ENCODE results near the gene SORCS3. TPM values are rescaled to one million over a fixed set of nuclear protein-coding genes. Genes with fewer than 3 reads are reported as not detected.

The SORCS3 gene
- total RNA-seq, 1 experiment from 2014 or later: 0.04 TPM

DNA sequence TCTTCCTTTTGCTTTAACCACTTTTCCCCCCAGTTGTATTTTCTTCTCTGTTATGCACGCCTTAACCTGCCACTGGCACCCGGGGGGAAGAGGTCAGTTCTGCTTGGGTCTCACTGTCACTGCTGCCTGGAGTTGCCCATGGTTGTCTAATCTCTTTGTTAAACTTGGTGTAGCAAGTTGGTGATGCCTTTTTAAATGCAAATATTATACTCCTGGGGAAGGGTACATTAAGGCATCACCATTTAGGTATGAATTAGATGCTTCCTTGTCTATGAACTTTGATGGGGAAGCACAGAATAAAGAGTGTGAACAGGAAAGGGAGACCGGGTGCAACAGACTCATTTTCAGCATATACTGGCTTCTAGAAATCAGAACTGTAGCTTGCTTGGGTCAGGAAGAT, 9.1 kb upstream of the SORCS3 start:
- Histone ChIP-seq H3K23ac (ENCODE audit: insufficient read length, low read depth, low read length) (no peak overlapping the region), H2BK5ac (ENCODE audit: insufficient read length, low read length) (no peak overlapping the region), H3T11ph (ENCODE audit: low read length) (no peak overlapping the region), H2BK15ac (ENCODE audit: low read depth, low read length) (no peak overlapping the region), H3K23me2 (ENCODE audit: insufficient read length, low read depth, low read length, poor library complexity, severe bottlenecking) (no peaks in the 10 kb centered on the region), H3K27me3 (ENCODE audit: insufficient read depth, low read length) (no peaks in the 10 kb centered on the region), H4K91ac (ENCODE audit: insufficient read length, low read depth, low read length) (no peak overlapping the region), H3K9ac (ENCODE audit: extremely low read depth, insufficient read length, low read length) (no peak overlapping the region), H4K20me1 (ENCODE audit: control insufficient read depth, insufficient read depth, insufficient read length) (no peaks in the 10 kb centered on the region), H4K5ac (ENCODE audit: insufficient read length, low read depth, low read length) (no peak overlapping the region), H4K8ac (replicated peaks; ENCODE audit: insufficient read length, low read depth, low read length) (no peak overlapping the region), H3K18ac (ENCODE audit: insufficient read length, low read depth, low read length) (no peak overlapping the region), H3K9me3 (ENCODE audit: control insufficient read depth, low read depth, low read length) (no peaks in the 10 kb centered on the region), H2BK12ac (ENCODE audit: insufficient read length, low read depth, low read length) (no peak overlapping the region), H2AK5ac (ENCODE audit: insufficient read length, low read length) (no peak overlapping the region), H3K56ac (ENCODE audit: insufficient read length, low read depth, low read length) (no peak overlapping the region), H3K14ac (ENCODE audit: insufficient read depth, low read length) (no peak overlapping the region), H2AFZ (ENCODE audit: low read length) (no peak overlapping the region), H2BK120ac (ENCODE audit: low read depth, low read length, poor library complexity, severe bottlenecking) (no peak overlapping the region), H3K27ac (ENCODE audit: insufficient read length, low read depth, low read length) (no peak overlapping the region), H3K79me1 (ENCODE audit: insufficient read depth, low read depth, low read length, poor library complexity, severe bottlenecking) (no peaks in the 10 kb centered on the region), H3K4me1 (ENCODE audit: insufficient read depth, low read length) (no peaks in the 10 kb centered on the region), H3K4ac (ENCODE audit: low read depth, low read length) (no peak overlapping the region), H2BK20ac (ENCODE audit: low read depth, low read length, poor library complexity, severe bottlenecking) (no peak overlapping the region), H3K79me2 (ENCODE audit: insufficient read depth, low read length) (no peaks in the 10 kb centered on the region), H3K4me2 (ENCODE audit: insufficient read depth, insufficient read length, low read length) (no peak overlapping the region)
- TF ChIP-seq, protein P1, sequence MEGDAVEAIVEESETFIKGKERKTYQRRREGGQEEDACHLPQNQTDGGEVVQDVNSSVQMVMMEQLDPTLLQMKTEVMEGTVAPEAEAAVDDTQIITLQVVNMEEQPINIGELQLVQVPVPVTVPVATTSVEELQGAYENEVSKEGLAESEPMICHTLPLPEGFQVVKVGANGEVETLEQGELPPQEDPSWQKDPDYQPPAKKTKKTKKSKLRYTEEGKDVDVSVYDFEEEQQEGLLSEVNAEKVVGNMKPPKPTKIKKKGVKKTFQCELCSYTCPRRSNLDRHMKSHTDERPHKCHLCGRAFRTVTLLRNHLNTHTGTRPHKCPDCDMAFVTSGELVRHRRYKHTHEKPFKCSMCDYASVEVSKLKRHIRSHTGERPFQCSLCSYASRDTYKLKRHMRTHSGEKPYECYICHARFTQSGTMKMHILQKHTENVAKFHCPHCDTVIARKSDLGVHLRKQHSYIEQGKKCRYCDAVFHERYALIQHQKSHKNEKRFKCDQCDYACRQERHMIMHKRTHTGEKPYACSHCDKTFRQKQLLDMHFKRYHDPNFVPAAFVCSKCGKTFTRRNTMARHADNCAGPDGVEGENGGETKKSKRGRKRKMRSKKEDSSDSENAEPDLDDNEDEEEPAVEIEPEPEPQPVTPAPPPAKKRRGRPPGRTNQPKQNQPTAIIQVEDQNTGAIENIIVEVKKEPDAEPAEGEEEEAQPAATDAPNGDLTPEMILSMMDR (conservative IDR thresholded peaks at IDR 0.05): no peak
- no CpG with 5 or more reads among the region's 3 CpGs for WGBS (ENCODE audit: extremely low coverage, insufficient read length, low lambda C conversion rate)
- H3K36me3 Mint-ChIP-seq (ENCODE audit: insufficient read depth in 1 of 3, low read depth in 3 of 3): no peaks in the 10 kb centered on the region
- no peak overlapping the region for H3K4me3 Mint-ChIP-seq
- H3K4me1 Mint-ChIP-seq: peaks cover 0 to 3% of the 10 kb centered on the region in 2 experiments; a peak in 2 of 4 replicates
- H3K27ac Mint-ChIP-seq: no peak overlapping the region; a peak in 1 of 7 replicates
- DNase-seq: no peak
- peaks cover 84% of the 10 kb centered on the region for H3K27me3 Mint-ChIP-seq (ENCODE audit: low read depth)
- H3K9me3 Mint-ChIP-seq: no peaks in the 10 kb centered on the region; a peak in 1 of 5 replicates

Measured in H9 (cell line).